GM19463 (cell line): ENCODE results near the gene INO80E.
"Not testable (repeated sequence)": the region's sequence is repeated elsewhere in the genome, so short reads cannot be mapped to it uniquely, and the experiment has no call there.

Experiments
- ATAC-seq: cut with Tn5 transposase; IDR thresholded peaks from one replicate; pipeline ENCODE4 v1.9.1; 2021; ENCODE audit warnings: mild to moderate bottlenecking, moderate library complexity; ENCODE audit not compliant: unreplicated experiment

The INO80E gene

DNA sequence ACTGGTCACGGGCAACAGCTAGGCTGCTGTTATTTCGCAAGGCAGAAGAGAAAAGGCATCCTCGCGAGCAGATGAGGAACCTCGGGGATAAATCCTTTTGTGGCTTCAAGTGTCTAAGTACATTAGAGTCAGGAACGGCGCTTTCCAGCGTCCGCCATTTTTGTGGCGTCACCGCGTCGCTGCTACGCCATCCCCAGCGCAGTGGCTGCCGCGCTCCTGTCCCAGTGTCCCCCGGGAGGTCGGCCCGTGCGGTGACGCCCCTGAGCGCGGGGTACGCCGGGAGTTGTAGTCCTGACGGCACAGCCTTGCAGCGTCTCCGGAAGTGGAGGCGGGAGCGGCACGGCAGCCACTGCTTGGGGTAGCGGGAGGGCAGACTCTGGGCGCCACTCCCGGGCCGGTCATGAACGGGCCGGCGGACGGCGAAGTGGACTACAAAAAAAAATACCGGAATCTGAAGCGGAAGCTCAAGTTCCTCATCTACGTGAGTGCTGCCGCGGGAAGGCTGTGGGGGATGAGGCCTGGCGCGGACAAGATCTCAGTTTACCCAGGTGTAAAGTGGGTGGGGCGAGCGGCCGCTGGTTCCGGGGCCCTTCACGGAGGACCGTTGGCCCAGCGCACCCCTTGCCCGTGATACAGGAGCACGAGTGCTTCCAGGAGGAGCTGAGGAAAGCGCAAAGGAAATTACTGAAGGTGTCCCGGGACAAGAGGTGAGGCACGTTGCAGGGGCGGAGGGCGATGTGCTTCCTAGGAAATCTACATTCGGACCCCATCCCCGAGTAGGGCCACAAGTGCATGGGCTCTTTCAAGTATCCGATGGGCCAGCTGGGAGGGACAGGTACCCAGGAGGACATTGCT is at the start of gene INO80E:
TSS of gene INO80E (plus strand) at position 331 of the 855 bp plus-strand sequence. CDS start at position 401, 70 bp downstream.
- ATAC-seq, result peak; percentile 94

- no peak for ATAC-seq
Observed at GRCh38 chr16:29947897-29948296, 48.1 kb upstream of the INO80E start.

GRCh38 chr16:29950806-29951461 is 45.1 kb upstream of the INO80E start:
- ATAC-seq, result no peak

DNA sequence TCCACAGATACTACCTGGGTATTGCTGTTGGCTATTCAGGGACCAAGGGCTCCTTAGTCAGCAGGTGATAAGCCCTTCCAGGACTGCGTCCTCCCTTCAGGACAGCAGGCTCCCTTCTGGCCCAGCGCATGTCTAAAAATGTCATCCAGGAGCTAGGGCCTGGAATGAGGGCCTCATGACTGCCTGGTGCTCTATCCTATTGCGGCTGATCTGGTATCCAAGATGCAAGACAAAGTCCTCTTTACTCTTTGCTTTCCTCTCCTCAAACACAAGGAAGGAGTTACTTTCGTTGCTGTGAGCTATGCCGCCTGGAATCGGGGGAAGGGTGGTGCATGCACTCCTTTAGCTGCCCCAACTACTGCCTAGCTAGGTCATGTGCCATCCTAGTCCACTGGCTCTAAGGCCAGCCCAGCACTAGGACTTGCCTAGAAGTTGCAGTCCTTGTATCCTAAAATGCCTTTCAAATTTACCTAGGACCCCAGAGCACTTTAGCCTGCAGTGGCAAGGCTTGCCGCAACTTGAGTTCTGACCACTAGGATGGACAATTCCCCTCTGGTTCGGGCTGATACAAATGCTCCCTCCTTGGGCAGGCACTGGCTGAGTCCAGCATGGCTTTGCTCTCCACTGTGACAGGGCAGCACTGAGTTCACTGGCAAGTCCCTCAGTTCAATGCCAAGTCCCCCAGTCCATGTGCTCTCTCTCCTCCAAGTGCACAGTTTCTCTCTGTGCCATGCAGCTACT is 44.2 kb upstream of the INO80E start:
- no peak for ATAC-seq

GRCh38 chr16:29958756-29959155 is 37.3 kb upstream of the INO80E start:
- ATAC-seq, result no peak

DNA sequence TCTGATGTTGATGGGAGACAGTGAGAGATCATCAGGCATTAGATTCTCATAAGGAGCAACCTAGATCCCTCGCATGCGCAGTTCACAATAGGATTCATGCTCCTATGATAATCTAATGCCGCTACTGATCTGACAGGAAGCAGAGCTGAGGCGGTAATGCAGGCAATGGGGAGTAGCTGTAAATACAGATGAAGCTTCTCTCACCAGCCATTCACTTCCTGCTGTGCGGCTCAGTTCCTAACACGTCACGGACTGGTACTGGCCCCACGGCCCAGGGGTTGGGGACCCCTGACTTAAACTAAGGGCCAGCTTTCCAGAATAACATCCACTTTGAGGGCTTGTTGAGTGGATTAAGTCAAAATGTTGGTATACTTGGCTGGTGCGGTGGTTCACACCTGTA is 36.7 kb upstream of the INO80E start:
- ATAC-seq, result no peak

GRCh38 chr16:29959821-29960220 is 36.2 kb upstream of the INO80E start:
- ATAC-seq, result not testable (repeated sequence)

GRCh38 chr16:29961127-29961478 is 34.9 kb upstream of the INO80E start:
- ATAC-seq, result no peak

DNA sequence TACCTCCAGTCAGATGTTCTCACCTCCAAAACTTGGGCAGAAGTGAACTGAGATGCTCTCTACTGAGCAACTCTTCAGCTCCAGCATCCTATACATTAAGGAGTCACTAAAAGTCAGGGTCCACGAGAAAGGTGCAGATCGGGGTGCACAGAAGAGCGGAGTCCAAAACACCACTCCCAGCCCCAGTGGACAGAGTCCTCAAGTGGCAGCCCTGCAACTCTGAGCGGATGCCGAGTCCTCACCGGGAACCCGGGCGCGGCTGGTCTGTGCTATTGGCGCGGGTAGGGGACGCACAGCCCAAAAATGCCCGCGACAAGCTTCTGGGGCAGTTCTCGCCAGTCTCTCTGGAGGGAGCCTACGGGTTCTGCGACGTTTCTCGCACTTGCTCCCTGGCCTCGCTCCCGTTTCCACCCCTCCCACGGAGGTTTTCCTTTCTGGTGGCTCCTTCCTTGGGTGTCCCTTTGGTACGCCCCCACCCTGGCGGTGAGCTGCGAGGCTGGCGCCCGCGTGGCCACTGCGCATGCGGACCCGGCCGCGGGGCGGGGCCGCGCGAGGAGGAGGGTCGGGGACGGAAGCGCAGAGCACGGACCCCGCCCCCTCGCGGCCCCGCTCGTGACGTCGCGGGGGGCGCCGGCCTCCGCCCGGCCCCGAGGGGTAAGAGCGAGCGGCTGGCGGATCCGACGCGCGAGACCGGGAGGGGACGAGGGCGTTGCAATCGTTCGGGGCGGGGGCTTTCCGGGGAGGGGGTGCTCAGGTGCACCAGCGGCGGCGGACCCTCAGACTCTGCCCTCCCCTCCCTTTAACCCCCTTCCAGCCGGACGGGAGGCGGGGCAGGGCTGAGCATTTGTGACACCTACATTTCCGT is 34.3 kb upstream of the INO80E start, which contains the start of gene TMEM219:
TSS of gene TMEM219 (plus strand) at position 601 of the 865 bp plus-strand sequence. CDS start 1,065 bp downstream, outside the sequence.
- ATAC-seq, result peak; percentile 90

DNA sequence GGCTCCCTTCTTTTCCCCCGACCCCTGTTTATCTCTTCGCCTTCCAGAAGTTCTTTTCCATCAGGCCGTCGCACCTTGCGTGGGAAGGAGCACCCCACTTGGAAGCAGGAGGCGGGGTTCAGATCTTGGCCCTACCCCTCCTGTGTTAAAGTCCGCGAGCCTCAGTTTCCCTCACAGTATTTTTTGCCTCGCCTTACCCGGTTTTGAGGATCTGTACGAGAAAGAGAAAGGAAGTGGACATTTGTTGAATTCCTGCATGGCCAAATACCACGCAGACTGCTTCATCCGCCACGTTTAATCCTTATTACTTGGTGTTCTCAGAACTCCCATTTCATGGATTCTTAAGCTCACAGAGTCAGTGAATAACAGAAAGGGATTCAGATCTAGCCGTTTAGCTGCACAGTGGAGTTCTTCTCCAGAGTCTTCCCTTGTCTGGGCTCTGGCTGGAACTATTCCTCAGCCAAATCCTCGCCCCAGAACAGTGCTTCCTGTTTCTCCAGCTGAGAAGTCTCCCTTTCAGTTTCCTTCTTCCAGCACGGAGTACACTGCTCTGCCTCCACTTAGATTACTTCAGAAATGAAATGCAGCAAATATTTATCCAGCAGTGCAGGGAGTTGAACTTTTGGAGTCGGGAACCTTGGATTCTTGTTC is 33.6 kb upstream of the INO80E start:
- ATAC-seq, result no peak

DNA sequence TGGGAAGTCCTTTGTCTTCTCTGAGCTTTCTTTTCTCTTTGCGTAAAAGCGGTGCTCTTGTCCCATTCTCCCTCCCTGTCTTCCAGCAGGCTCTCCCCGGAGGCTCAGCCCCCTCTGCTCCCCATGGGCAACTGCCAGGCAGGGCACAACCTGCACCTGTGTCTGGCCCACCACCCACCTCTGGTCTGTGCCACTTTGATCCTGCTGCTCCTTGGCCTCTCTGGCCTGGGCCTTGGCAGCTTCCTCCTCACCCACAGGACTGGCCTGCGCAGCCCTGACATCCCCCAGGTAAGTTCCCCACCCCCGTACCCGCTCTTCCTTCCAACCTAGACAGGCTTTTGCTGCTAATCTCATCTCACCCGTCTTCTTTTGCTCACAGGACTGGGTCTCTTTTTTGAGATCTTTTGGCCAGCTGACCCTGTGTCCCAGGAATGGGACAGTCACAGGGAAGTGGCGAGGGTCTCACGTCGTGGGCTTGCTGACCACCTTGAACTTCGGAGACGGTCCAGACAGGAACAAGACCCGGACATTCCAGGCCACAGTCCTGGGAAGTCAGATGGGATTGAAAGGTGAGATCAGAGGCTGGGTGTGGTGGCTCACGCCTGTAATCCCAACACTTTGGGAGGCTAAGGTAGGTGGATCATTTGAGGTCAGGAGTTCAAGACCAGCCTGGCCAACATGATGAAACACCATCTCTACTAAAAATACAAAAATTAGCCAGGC is 32.9 kb upstream of the INO80E start:
- ATAC-seq, result no peak

GRCh38 chr16:29968205-29968604 is 27.8 kb upstream of the INO80E start:
- ATAC-seq, result no peak

GRCh38 chr16:29971304-29971703 is 24.7 kb upstream of the INO80E start:
- ATAC-seq, result no peak

- no peak for ATAC-seq
Observed at GRCh38 chr16:29972500-29972899, 23.5 kb upstream of the INO80E start.

DNA sequence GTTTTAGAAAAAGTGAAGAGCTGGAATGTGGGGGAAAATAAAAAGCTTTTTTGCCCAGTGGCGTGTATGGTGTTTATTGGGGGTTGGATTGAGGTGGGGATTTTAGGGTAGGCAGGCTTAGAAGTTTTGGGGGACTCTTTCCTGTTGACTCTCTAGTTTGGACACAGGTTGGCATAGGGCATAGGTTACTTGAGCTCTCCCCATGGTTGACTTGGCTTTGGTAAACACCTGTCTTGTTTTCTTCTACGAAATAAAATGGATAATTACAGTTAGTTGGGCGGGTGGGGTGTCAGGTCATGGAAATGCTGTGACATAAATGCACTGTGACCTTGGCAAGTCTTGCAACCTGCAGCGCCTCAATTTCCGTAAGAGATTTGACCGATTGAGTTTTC is 23.1 kb upstream of the INO80E start:
- ATAC-seq, result no peak

GRCh38 chr16:29973384-29974246 is 22.4 kb upstream of the INO80E start, which contains the start of gene TAOK2:
Gene TAOK2 (plus strand): TSS chr16:29973868. CDS start chr16:29977773, 3,905 bp downstream.
- peak; percentile 87 for ATAC-seq

GRCh38 chr16:29974291-29975133 is 21.5 kb upstream of the INO80E start:
- ATAC-seq, result no peak
